Stimulated activated memory B cell treated with anti-CD40 and anti-IgM and Interleukin-4, amounts not matched to agents 10 μg/mL and 1 μg/mL and 100 μg/mL, for 72 hours (primary cell): Measurements from ENCODE around the gene GNL2.
"Not testable (repeated sequence)": the region's sequence is repeated elsewhere in the genome, so short reads cannot be mapped to it uniquely, and the experiment has no call there.

Experiments used
- ATAC-seq: fragments of 150-1000 bp; cut with Tn5 transposase; 2 replicates; pipeline ENCODE4 v1.10.0; 2021
- H3K27ac Mint-ChIP-seq: one replicate; pipeline ENCODE4 v1.8.0; 2022; ENCODE audit warnings: mild to moderate bottlenecking, mixed read lengths
- H3K27me3 Mint-ChIP-seq: one replicate; pipeline ENCODE4 v1.8.0; 2022; ENCODE audit warnings: mixed read lengths
- H3K36me3 Mint-ChIP-seq: one replicate; pipeline ENCODE4 v1.8.0; 2022; ENCODE audit warnings: mixed read lengths
- H3K4me1 Mint-ChIP-seq: one replicate; pipeline ENCODE4 v1.8.0; 2022; ENCODE audit warnings: mixed read lengths
- H3K4me3 Mint-ChIP-seq: one replicate; pipeline ENCODE4 v1.8.0; 2022; ENCODE audit warnings: mild to moderate bottlenecking, moderate library complexity, mixed read lengths
- H3K9me3 Mint-ChIP-seq: one replicate; pipeline ENCODE4 v1.8.0; 2022; ENCODE audit warnings: mixed read lengths

GNL2 gene

GRCh38 chr1:37556712-37557196 is 39.0 kb downstream of the GNL2 start, which contains the start of gene DNALI1:
Gene DNALI1 (plus strand): TSS chr1:37556940. CDS start chr1:37556995, 55 bp downstream.
- ATAC-seq, result no peak
- Mint-ChIP-seq H3K27me3 (no peaks in the 10 kb centered on the region), H3K9me3 (no peaks in the 10 kb centered on the region), H3K4me1 (peaks cover 22% of the 10 kb centered on the region), H3K36me3 (peaks cover 17% of the 10 kb centered on the region), H3K27ac (no peak within 1 kb of the TSS), H3K4me3 (no peak within 1 kb of the TSS)

- H3K27me3 Mint-ChIP-seq, result no peaks in the 10 kb centered on the region
- peaks cover 29% of the 10 kb centered on the region for H3K36me3 Mint-ChIP-seq
- peak; percentile 98 for ATAC-seq
- peak within 1 kb of the TSS; percentile 92 for H3K27ac Mint-ChIP-seq
- H3K4me3 Mint-ChIP-seq, result peak within 1 kb of the TSS; percentile 92
- no peaks in the 10 kb centered on the region for H3K9me3 Mint-ChIP-seq
- peaks cover 34% of the 10 kb centered on the region for H3K4me1 Mint-ChIP-seq
Observed at GRCh38 chr1:37553927-37554808, 41.6 kb downstream of the GNL2 start, which contains the start of gene SNIP1. Gene SNIP1 (minus strand): TSS chr1:37554293. CDS start chr1:37554229, 64 bp downstream.

- peaks cover 34% of the 10 kb centered on the region for H3K4me1 Mint-ChIP-seq
- ATAC-seq, result no peak
- H3K36me3 Mint-ChIP-seq, result peaks cover 33% of the 10 kb centered on the region
- H3K27ac Mint-ChIP-seq, result peak overlapping the region; percentile 92
- H3K4me3 Mint-ChIP-seq, result peak overlapping the region; percentile 92
- H3K27me3 Mint-ChIP-seq, result no peaks in the 10 kb centered on the region
- H3K9me3 Mint-ChIP-seq, result no peaks in the 10 kb centered on the region
Observed at GRCh38 chr1:37553598-37553926, 42.2 kb downstream of the GNL2 start.

- peaks cover 32% of the 10 kb centered on the region for H3K4me1 Mint-ChIP-seq
- ATAC-seq, result no peak
- no peak overlapping the region for H3K27ac Mint-ChIP-seq
- H3K4me3 Mint-ChIP-seq, result no peak overlapping the region
- H3K27me3 Mint-ChIP-seq, result no peaks in the 10 kb centered on the region
- no peaks in the 10 kb centered on the region for H3K9me3 Mint-ChIP-seq
- peaks cover 56% of the 10 kb centered on the region for H3K36me3 Mint-ChIP-seq
Observed at GRCh38 chr1:37549341-37549740, 46.4 kb downstream of the GNL2 start.

- no peaks in the 10 kb centered on the region for H3K27me3 Mint-ChIP-seq
- ATAC-seq, result no peak
- peaks cover 8% of the 10 kb centered on the region for H3K4me1 Mint-ChIP-seq
- no peaks in the 10 kb centered on the region for H3K9me3 Mint-ChIP-seq
- peaks cover 51% of the 10 kb centered on the region for H3K36me3 Mint-ChIP-seq
- no peak overlapping the region for H3K27ac Mint-ChIP-seq
- H3K4me3 Mint-ChIP-seq, result no peak overlapping the region
Observed at GRCh38 chr1:37545019-37545418, 50.7 kb downstream of the GNL2 start.

- Mint-ChIP-seq H3K9me3 (no peaks in the 10 kb centered on the region), H3K4me1 (peaks cover 4% of the 10 kb centered on the region), H3K4me3 (no peak overlapping the region), H3K36me3 (peaks cover 51% of the 10 kb centered on the region), H3K27ac (no peak overlapping the region), H3K27me3 (no peaks in the 10 kb centered on the region)
- no peak for ATAC-seq
Observed at GRCh38 chr1:37544530-37544929, 51.2 kb downstream of the GNL2 start.

GRCh38 chr1:37540036-37540785 is 55.5 kb downstream of the GNL2 start:
- Mint-ChIP-seq H3K36me3 (peaks cover 65% of the 10 kb centered on the region), H3K4me1 (no peaks in the 10 kb centered on the region), H3K27me3 (no peaks in the 10 kb centered on the region), H3K9me3 (no peaks in the 10 kb centered on the region), H3K27ac (no peak overlapping the region), H3K4me3 (no peak overlapping the region)
- no peak for ATAC-seq

- H3K36me3 Mint-ChIP-seq, result peaks cover 63% of the 10 kb centered on the region
- H3K9me3 Mint-ChIP-seq, H3K4me1 Mint-ChIP-seq, H3K27ac Mint-ChIP-seq, H3K27me3 Mint-ChIP-seq, ATAC-seq, H3K4me3 Mint-ChIP-seq: not testable (repeated sequence)
Observed at GRCh38 chr1:37539154-37539553, 56.6 kb downstream of the GNL2 start.

GRCh38 chr1:37537378-37537777 is 58.4 kb downstream of the GNL2 start:
- peaks cover 62% of the 10 kb centered on the region for H3K36me3 Mint-ChIP-seq
- no peak overlapping the region for H3K27ac Mint-ChIP-seq
- no peak overlapping the region for H3K4me3 Mint-ChIP-seq
- H3K9me3 Mint-ChIP-seq, result no peaks in the 10 kb centered on the region
- ATAC-seq, result no peak
- no peaks in the 10 kb centered on the region for H3K27me3 Mint-ChIP-seq
- H3K4me1 Mint-ChIP-seq, result no peaks in the 10 kb centered on the region

GRCh38 chr1:37533317-37534093 is 62.2 kb downstream of the GNL2 start:
- no peaks in the 10 kb centered on the region for H3K9me3 Mint-ChIP-seq
- no peak overlapping the region for H3K4me3 Mint-ChIP-seq
- no peaks in the 10 kb centered on the region for H3K4me1 Mint-ChIP-seq
- H3K27ac Mint-ChIP-seq, result no peak overlapping the region
- H3K27me3 Mint-ChIP-seq, result no peaks in the 10 kb centered on the region
- ATAC-seq, result no peak
- peaks cover 39% of the 10 kb centered on the region for H3K36me3 Mint-ChIP-seq

GRCh38 chr1:37532418-37533156 is 63.1 kb downstream of the GNL2 start:
- H3K36me3 Mint-ChIP-seq, result peaks cover 30% of the 10 kb centered on the region
- not testable (repeated sequence) for H3K4me3 Mint-ChIP-seq, H3K9me3 Mint-ChIP-seq, ATAC-seq, H3K4me1 Mint-ChIP-seq, H3K27ac Mint-ChIP-seq, H3K27me3 Mint-ChIP-seq

- H3K27ac Mint-ChIP-seq, H3K27me3 Mint-ChIP-seq, H3K9me3 Mint-ChIP-seq, ATAC-seq, H3K4me1 Mint-ChIP-seq, H3K4me3 Mint-ChIP-seq: not testable (repeated sequence)
- H3K36me3 Mint-ChIP-seq, result peaks cover 12% of the 10 kb centered on the region
Observed at GRCh38 chr1:37529888-37530287, 65.8 kb downstream of the GNL2 start.

- H3K27me3 Mint-ChIP-seq, result no peaks in the 10 kb centered on the region
- H3K36me3 Mint-ChIP-seq, result no peaks in the 10 kb centered on the region
- H3K27ac Mint-ChIP-seq, result no peak overlapping the region
- ATAC-seq, result no peak
- H3K4me1 Mint-ChIP-seq, result peaks cover 15% of the 10 kb centered on the region
- H3K9me3 Mint-ChIP-seq, result no peaks in the 10 kb centered on the region
- no peak overlapping the region for H3K4me3 Mint-ChIP-seq
Observed at GRCh38 chr1:37519613-37520012, 76.1 kb downstream of the GNL2 start.

- ATAC-seq, H3K4me3 Mint-ChIP-seq, H3K36me3 Mint-ChIP-seq, H3K27me3 Mint-ChIP-seq, H3K27ac Mint-ChIP-seq, H3K9me3 Mint-ChIP-seq: not testable (repeated sequence)
- peaks cover 18% of the 10 kb centered on the region for H3K4me1 Mint-ChIP-seq
Observed at GRCh38 chr1:37518929-37519328, 76.8 kb downstream of the GNL2 start.
